HepG2 (cell line): Measurements from ENCODE around the gene PPP1R9B. TPM values are rescaled to one million over a fixed set of nuclear protein-coding genes. Genes with fewer than 3 reads are reported as not detected.

ENCODE experiments used
- AGO2 ChIP-seq: fragments of 200-400 bp; formaldehyde crosslinking; optimal IDR thresholded peaks from 2 replicates; pipeline ENCODE3; 2017; ENCODE audit warnings: mild to moderate bottlenecking, low read depth, low read length, moderate library complexity
- CTCF ChIP-seq: sonication (generic); formaldehyde crosslinking; IDR thresholded peaks from 2 replicates; pipeline ENCODE4 v1.5.0; 2020; ENCODE audit warnings: mild to moderate bottlenecking, missing genetic modification reagents, moderate library complexity
- DNMT3B ChIP-seq: conservative IDR thresholded peaks from 2 replicates; pipeline ENCODE4 v1.6.1; 2016; ENCODE audit warnings: missing biosample characterization, control low read depth
- GTF3A ChIP-seq: sonication (generic); formaldehyde crosslinking; conservative IDR thresholded peaks from 2 replicates; pipeline ENCODE4 v1.4.0; 2020; ENCODE audit warnings: mild to moderate bottlenecking, missing genetic modification reagents
- GZF1 ChIP-seq: sonication (generic); formaldehyde crosslinking; IDR thresholded peaks from 2 replicates; pipeline ENCODE4 v1.5.1; 2020; ENCODE audit warnings: mild to moderate bottlenecking, missing genetic modification reagents
- HNRNPLL ChIP-seq: fragments of 200-400 bp; formaldehyde crosslinking; IDR thresholded peaks from 2 replicates; pipeline ENCODE4 v1.6.1; 2017; ENCODE audit warnings: mild to moderate bottlenecking, low read depth, low read length; ENCODE audit not compliant: poor library complexity, severe bottlenecking
- KAT2B ChIP-seq: fragments of 150-350 bp; IDR thresholded peaks from 2 replicates; pipeline ENCODE4 v1.6.1; 2014; ENCODE audit warnings: low read depth, low read length, borderline replicate concordance
- NR3C1 ChIP-seq: sonication (generic); formaldehyde crosslinking; IDR thresholded peaks from 2 replicates; pipeline ENCODE4 v1.4.0; 2020; ENCODE audit warnings: missing genetic modification reagents
- ONECUT2 ChIP-seq: sonication (generic); formaldehyde crosslinking; IDR thresholded peaks from 2 replicates; pipeline ENCODE4 v1.4.0; 2020; ENCODE audit warnings: missing genetic modification reagents
- PLRG1 ChIP-seq: fragments of 450-650 bp; conservative IDR thresholded peaks from 2 replicates; pipeline ENCODE4 v1.6.1; 2016
- YY1 ChIP-seq: IDR thresholded peaks from 2 replicates; pipeline ENCODE4 v1.6.1; 2011; ENCODE audit warnings: low read length, low read depth, moderate library complexity, mild to moderate bottlenecking; ENCODE audit not compliant: insufficient read depth, insufficient replicate concordance
- ZFX ChIP-seq: sonication (generic); formaldehyde crosslinking; IDR thresholded peaks from 2 replicates; pipeline ENCODE4 v1.4.0; 2020; ENCODE audit warnings: mild to moderate bottlenecking, low read depth, missing genetic modification reagents, moderate library complexity
- ZNF280D ChIP-seq: sonication (generic); formaldehyde crosslinking; IDR thresholded peaks from 2 replicates; pipeline ENCODE4 v1.5.1; 2020; ENCODE audit warnings: mild to moderate bottlenecking, missing genetic modification reagents
- ZNF484 ChIP-seq: sonication (generic); formaldehyde crosslinking; IDR thresholded peaks from 2 replicates; pipeline ENCODE4 v1.5.1; 2020; ENCODE audit warnings: mild to moderate bottlenecking, low read depth, missing genetic modification reagents, borderline replicate concordance
- ZNF543 ChIP-seq: sonication (generic); formaldehyde crosslinking; IDR thresholded peaks from 2 replicates; pipeline ENCODE4 v1.4.0; 2020; ENCODE audit warnings: mild to moderate bottlenecking, missing genetic modification reagents
- ZNF780A ChIP-seq: sonication (generic); formaldehyde crosslinking; IDR thresholded peaks from 2 replicates; pipeline ENCODE4 v1.8.0; 2022; ENCODE audit warnings: mild to moderate bottlenecking, missing genetic modification reagents, moderate library complexity
- polyA plus RNA-seq, 8 experiments: library from polyadenylated mRNA; depleted of rRNA in 3 of 8; stranded (reverse) in 7 of 8; unstranded in 1 of 8; fragments of >200 nt; fragmentation: Illumina TruSeq in 4 of 8; extraction: Trizol in 4 of 8; gene quantifications; 2 replicates each; pipeline versions ENCODE4 v1.2.1 to v1.2.3, GENCODE V29; 2011 to 2016; ENCODE audit warnings: low read depth in 4 of 8, missing spikeins in 1 of 8, mixed read lengths in 1 of 8; ENCODE audit not compliant: insufficient read depth in 1 of 8
- total RNA-seq, 5 experiments: library from RNA; depleted of rRNA; stranded (reverse); fragments of >200 nt; fragmentation: Illumina TruSeq; extraction: Trizol; gene quantifications; 2 replicates each; pipeline ENCODE4 v1.2.3, GENCODE V29; 2016; ENCODE audit warnings: low read depth in 1 of 5
- TF ChIP-seq, protein P1 (sequence below): IDR thresholded peaks from 2 replicates; pipeline ENCODE4 v1.6.1; 2016; ENCODE audit warnings: missing genetic modification reagents, missing compliant biosample characterization
- TF ChIP-seq, protein P2 (sequence below): sonication (generic); formaldehyde crosslinking; conservative IDR thresholded peaks from 2 replicates; pipeline ENCODE4 v1.4.0; 2020; ENCODE audit warnings: missing genetic modification reagents
- TF ChIP-seq, protein P3 (sequence below): sonication (generic); formaldehyde crosslinking; IDR thresholded peaks from 2 replicates; pipeline ENCODE4 v1.5.1; 2020; ENCODE audit warnings: missing genetic modification reagents, mild to moderate bottlenecking, borderline replicate concordance

PPP1R9B gene
- total and polyA plus RNA-seq, 2 of the 13 experiments (the other 11 are each of a cell fraction or from before 2014, with no cell fraction given), result 9.4 to 15.8 TPM

GRCh38 chr17:50139950-50140885 lies 10.3 kb downstream of the PPP1R9B start (continued):
- TF ChIP-seq ZFX, result 0 out of 2 replicates have a peak, but pooled peaks have one; percentile 38
- TF ChIP-seq ZNF484 (CRISPR knock-in tag), result 0 out of 2 replicates have a peak, but pooled peaks have one; percentile 56
- TF ChIP-seq CTCF (CRISPR knock-in tag), result peak; percentile 95
- TF ChIP-seq GTF3A (CRISPR knock-in tag), result no peak
- TF ChIP-seq, protein P1, sequence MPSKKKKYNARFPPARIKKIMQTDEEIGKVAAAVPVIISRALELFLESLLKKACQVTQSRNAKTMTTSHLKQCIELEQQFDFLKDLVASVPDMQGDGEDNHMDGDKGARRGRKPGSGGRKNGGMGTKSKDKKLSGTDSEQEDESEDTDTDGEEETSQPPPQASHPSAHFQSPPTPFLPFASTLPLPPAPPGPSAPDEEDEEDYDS (CRISPR knock-in tag), result no peak
- no peak for TF ChIP-seq ONECUT2 (CRISPR knock-in tag)
- TF ChIP-seq, protein P2, sequence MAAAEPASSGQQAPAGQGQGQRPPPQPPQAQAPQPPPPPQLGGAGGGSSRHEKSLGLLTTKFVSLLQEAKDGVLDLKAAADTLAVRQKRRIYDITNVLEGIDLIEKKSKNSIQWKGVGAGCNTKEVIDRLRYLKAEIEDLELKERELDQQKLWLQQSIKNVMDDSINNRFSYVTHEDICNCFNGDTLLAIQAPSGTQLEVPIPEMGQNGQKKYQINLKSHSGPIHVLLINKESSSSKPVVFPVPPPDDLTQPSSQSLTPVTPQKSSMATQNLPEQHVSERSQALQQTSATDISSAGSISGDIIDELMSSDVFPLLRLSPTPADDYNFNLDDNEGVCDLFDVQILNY, result no peak
- TF ChIP-seq, protein P3, sequence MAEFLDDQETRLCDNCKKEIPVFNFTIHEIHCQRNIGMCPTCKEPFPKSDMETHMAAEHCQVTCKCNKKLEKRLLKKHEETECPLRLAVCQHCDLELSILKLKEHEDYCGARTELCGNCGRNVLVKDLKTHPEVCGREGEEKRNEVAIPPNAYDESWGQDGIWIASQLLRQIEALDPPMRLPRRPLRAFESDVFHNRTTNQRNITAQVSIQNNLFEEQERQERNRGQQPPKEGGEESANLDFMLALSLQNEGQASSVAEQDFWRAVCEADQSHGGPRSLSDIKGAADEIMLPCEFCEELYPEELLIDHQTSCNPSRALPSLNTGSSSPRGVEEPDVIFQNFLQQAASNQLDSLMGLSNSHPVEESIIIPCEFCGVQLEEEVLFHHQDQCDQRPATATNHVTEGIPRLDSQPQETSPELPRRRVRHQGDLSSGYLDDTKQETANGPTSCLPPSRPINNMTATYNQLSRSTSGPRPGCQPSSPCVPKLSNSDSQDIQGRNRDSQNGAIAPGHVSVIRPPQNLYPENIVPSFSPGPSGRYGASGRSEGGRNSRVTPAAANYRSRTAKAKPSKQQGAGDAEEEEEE, result no peak
- no peak for TF ChIP-seq ZNF780A (CRISPR knock-in tag)
- TF ChIP-seq ZNF543, result no peak
- no peak for TF ChIP-seq KAT2B
- TF ChIP-seq HNRNPLL, result peak; percentile 37
- no peak for TF ChIP-seq NR3C1
- TF ChIP-seq PLRG1, result no peak
- no peak for TF ChIP-seq DNMT3B (CRISPR knock-in tag)
- no peak for TF ChIP-seq AGO2
- peak; percentile 55 for TF ChIP-seq YY1
- TF ChIP-seq ZNF280D, result no peak
- no peak for TF ChIP-seq GZF1
